HG03025 (cell line): Measurements from ENCODE around the gene MYL6.
A peak's percentile ranks its signal among the peaks of the same experiment; 100 is the strongest.
"Not testable (repeated sequence)": the region's sequence is repeated elsewhere in the genome, so short reads cannot be mapped to it uniquely, and the experiment has no call there.

Source experiments
- ATAC-seq: cut with Tn5 transposase; IDR thresholded peaks from one replicate; pipeline ENCODE4 v1.9.1; 2021; ENCODE audit warnings: mild to moderate bottlenecking, moderate library complexity; ENCODE audit not compliant: unreplicated experiment, low FRiP score

Gene MYL6

GRCh38 chr12:56189099-56189917 lies 31.1 kb downstream of the MYL6 start, which contains the start of gene SMARCC2:
TSS of gene SMARCC2 (minus strand) at chr12:56189483. CDS start at chr12:56189461, 22 bp downstream.
- ATAC-seq: peak; percentile 69

- ATAC-seq: peak; percentile 18
Measured at GRCh38 chr12:56189918-56190694, 31.9 kb downstream of the MYL6 start.

GRCh38 chr12:56190695-56191155 lies 32.6 kb downstream of the MYL6 start:
- ATAC-seq: no peak

GRCh38 chr12:56192582-56192981 lies 34.4 kb downstream of the MYL6 start:
- ATAC-seq: no peak

- ATAC-seq: no peak
Measured at GRCh38 chr12:56193025-56193578, 34.9 kb downstream of the MYL6 start.

GRCh38 chr12:56196818-56197550 lies 38.8 kb downstream of the MYL6 start:
- ATAC-seq: not testable (repeated sequence)

- no peak for ATAC-seq
Measured at GRCh38 chr12:56197921-56198635, 39.9 kb downstream of the MYL6 start.

- ATAC-seq: no peak
Measured at GRCh38 chr12:56198836-56199235, 40.7 kb downstream of the MYL6 start.

GRCh38 chr12:56202366-56202765 lies 44.2 kb downstream of the MYL6 start:
- no peak for ATAC-seq

- ATAC-seq: no peak
Measured at GRCh38 chr12:56202838-56203237, 44.7 kb downstream of the MYL6 start.

- no peak for ATAC-seq
Measured at GRCh38 chr12:56204275-56204674, 46.1 kb downstream of the MYL6 start.

- no peak for ATAC-seq
Measured at GRCh38 chr12:56205445-56205844, 47.3 kb downstream of the MYL6 start.

GRCh38 chr12:56206452-56207166 lies 48.5 kb downstream of the MYL6 start:
- ATAC-seq: no peak

- no peak for ATAC-seq
Measured at GRCh38 chr12:56208006-56208405, 49.8 kb downstream of the MYL6 start.
